Mammary epithelial cell (primary cell): ENCODE data around the gene LMNB1.

Experiments
- CTCF ChIP-seq, 2 donors: IDR thresholded peaks in 1 of 2; conservative IDR thresholded peaks in 1 of 2; 2 replicates each; pipeline ENCODE4 v1.5.1; 2011 to 2012; ENCODE audit warnings: inconsistent platforms in 2 of 2, low read length in 2 of 2, mild to moderate bottlenecking in 2 of 2, control low read depth in 1 of 2, low read depth in 1 of 2; ENCODE audit not compliant: insufficient read depth in 1 of 2; ENCODE audit errors: extremely low read depth in 1 of 2
- EZH2 ChIP-seq: IDR thresholded peaks from 2 replicates; pipeline ENCODE4 v1.6.1; 2012; ENCODE audit warnings: low read length, inconsistent platforms, borderline replicate concordance

DNA sequence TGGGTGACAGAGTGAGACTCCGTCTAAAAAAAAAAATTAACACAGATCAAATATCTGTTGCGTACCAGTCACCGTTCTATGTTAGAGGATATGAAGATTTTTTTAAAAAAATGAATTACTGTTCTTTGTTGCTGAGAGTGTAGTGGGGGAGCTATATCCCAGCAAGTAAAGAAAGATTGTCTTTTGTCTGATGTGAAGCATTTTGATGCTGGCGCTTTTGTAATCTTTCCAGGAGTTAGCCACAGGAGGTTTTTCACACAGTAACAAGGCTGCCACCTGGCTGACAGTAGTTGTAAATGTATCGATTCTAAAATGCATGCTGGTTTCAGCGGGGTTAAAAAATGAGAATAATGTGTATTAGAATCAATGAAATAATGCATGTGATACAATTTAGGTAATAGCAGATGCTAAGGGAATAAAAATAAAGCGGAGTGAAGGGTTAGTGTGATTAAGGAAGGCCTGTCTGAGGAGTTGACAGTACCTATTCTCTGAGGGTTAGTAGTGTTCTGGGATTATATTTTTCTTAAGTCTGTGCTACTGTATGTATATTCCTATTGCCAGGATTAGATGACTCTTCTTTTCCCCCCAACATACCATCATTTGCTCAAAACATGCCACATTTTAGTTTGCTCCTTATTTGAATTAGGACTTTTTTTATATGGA lies 3.4 kb downstream of the LMNB1 start:
- peak; percentile 70 to 75 for TF ChIP-seq CTCF (conservative IDR thresholded peaks at IDR 0.05 in 1 of 2, IDR thresholded peaks at IDR 0.05 in 1 of 2; ENCODE audit: extremely low read depth in 1 of 2, insufficient read depth in 1 of 2, low read depth in 1 of 2, low read length in 2 of 2)
- no peak for TF ChIP-seq EZH2
